HG02884 (cell line): ENCODE data around the gene PHEX.

Experiments
- ATAC-seq: cut with Tn5 transposase; IDR thresholded peaks from one replicate; pipeline ENCODE4 v1.9.1; 2021; ENCODE audit warnings: mild to moderate bottlenecking, moderate library complexity; ENCODE audit not compliant: unreplicated experiment

PHEX gene

DNA sequence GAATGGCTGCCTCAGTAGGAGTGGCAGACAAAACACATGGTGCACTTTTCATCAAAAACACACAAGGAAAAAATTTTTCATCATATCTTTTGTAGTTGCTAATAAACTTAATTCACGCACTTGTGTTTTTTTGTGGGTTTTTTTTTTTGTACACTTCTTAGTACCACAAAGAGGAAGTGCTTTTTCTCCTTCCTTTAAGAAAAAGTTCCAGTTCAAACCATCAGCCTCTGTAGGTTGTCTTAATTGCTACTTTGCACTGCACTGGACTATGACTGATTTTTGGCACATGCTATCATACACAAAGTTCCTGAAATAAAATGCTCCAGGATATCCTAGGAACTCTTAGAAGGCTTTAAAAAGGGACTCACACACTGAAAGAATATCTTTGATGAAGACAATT, at the start of gene PHEX:
TSS of gene PHEX (plus strand) at position 242 of the 400 bp plus-strand sequence. CDS start 681 bp downstream, outside the sequence.
- ATAC-seq, result no peak

DNA sequence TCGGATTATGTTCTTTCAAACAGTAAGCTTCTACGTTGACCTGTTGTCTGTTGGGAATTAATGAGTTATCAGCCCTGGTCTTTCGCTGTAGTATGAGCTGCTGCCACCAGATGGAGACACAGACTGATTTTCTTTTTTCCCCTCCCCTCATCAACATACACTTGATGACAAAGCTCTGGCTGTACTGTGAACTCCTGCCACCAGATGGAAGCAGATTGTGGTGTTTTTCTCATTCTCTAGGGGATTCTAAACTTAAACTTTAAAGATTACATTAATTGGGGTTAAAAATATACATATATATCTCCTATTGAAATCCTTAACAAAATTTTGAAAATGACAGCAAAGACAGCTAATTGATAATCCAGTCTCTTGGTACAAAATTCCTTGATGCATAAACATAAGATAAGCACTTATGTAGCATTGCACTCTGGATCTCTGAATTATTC, 46.8 kb upstream of the PHEX start:
- peak; percentile 77 for ATAC-seq

DNA sequence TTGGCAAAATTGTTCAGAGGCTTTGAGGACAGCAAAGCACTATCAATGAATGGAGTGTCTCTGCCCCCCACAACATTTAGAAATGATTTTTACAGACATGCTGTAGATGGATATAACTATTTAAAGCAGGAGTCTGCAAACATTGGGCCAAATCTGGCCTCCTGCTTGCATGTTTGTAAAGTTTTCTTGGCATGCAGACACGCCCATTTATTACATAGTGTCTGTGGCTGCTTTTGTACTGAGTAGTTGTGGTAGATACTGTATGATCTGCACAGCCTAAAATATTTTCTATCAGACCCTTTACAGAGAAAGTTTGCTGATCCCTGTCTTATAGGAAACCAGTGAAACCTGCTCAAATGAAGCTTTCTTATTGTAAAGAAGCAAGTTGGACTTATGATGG, 45.5 kb upstream of the PHEX start:
- ATAC-seq, result no peak

DNA sequence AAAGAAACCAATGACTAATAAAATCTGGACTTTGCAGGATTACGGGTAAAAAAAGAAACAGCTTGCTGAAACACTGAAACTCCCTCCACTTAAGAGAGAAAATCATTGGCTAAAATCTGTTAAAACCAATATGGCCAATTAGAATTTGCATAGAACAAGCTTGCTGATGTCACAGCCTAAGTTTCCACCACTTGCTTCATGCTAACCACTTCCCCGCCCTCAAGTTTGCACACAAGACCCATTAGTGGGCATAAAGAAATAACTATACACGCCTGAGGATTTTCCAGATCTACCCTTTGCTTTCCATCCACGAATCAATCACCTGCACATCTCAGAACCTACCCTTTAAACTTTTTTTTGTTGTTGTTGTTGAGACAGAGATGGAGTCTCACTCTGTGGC, 42.7 kb upstream of the PHEX start:
- ATAC-seq, result peak; percentile 40

DNA sequence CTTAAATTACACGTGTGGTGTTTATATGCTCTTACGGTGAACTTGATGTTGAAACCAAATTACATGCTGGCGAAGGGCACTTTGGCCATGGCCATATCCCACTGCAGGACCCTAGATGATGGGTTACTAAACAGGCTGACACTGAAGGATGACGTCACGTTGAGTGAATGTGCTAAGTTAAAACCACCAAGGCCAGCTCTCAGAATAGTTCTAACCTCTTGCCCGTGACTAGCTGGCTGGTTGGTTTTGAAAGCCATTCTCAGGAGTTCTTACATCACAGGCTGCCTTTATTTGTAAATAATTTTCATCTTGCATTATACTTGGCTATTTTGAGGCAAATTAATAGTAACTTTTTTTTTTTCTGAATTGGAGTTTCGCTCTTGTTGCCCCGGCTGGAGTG, 41.3 kb upstream of the PHEX start:
- ATAC-seq, result no peak

DNA sequence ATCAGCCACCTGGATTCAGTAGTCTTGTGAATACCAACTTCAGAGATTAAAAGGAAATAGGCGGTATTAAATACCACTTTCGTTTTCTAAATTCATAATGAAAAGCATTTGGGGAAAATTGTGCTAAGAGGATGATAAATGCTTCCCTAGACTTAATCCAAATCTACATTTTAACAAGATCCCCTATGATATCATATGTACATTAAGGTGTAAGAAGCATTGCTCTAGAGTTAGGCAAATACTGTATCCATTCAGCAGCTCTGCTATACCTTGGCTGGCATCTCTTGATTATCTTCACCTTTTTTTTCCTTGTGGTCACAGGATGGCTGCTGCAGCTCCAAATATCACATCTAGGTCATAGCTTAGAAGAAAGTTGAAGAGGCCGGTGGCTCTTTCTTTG, 40.6 kb upstream of the PHEX start:
- no peak for ATAC-seq

- peak; percentile 88 for ATAC-seq
Observed at GRCh38 chrX:21993265-21993664, 38.9 kb upstream of the PHEX start.

GRCh38 chrX:21996872-21997455, 35.2 kb upstream of the PHEX start:
- ATAC-seq, result no peak

DNA sequence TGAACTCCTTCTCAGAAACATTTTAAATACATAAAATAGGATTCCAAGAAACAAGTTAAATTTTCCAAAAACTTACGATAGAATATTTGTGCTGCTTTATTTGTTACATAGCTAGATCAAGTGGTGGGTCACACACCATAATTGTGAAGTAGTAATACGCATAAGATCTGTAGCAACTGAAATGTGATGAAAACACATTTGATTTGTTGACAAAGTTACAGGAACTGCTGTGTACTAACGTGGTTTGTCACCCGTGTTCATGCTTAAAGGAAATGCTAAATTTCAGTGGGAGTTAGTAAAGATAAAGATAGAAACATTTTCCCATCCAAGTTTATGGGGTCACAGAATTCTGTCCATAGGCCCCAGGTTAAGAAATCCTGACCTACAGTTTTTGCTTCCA, 34.1 kb upstream of the PHEX start:
- ATAC-seq, result no peak

GRCh38 chrX:22004866-22005265, 27.3 kb upstream of the PHEX start:
- no peak for ATAC-seq

GRCh38 chrX:22012051-22012450, 20.1 kb upstream of the PHEX start:
- ATAC-seq, result no peak

DNA sequence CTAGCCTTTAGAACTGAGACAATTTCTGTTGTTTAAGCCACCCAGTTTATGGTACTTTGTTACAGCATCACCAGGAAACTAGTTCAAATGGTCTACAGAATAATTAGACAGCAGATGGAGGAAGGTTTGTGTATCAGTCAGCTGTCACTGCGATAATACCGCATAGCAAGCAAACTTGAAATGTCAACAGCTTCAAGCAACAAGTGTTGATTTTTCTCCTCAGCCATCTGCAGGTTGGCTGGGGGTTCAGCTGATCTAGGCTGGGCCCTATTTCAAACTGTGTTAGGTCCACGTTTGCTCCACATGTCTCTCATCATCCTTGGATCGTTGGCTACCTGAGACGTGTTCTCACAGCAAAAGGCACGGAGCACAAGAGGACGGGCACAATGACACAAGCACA, 19.2 kb upstream of the PHEX start:
- ATAC-seq, result no peak

DNA sequence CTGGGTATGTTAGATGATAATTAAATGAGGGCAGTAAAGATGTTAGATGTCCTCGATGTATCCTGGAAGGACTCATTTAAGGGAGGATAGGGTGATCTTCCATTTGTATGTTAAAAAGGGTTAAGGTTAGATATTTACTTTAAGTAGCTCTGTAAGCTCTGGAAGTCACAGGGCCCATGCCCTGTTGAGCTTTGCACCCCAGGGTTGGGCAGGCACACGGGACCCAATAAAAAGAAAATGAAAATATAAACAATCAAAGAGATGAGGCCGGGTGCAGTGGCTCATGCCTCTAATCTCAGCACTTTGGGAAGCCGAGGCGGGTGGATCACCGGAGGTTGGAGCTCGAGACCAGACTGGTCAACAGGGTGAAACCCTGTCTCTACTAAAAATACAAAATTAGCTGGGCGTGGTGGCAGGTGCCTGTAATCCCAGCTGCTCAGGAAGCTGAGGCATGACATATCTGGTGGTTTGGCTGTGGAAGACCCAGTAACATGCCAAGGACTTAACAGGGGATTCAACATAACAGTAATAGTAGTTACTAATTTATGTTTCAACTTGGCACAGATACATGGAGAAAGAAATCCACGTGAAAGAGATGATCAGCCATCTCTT, 16.9 kb upstream of the PHEX start:
- ATAC-seq, result no peak

GRCh38 chrX:22021751-22022324, 10.3 kb upstream of the PHEX start:
- ATAC-seq, result no peak

- ATAC-seq, result no peak
Observed at GRCh38 chrX:22024577-22024976, 7.5 kb upstream of the PHEX start.

DNA sequence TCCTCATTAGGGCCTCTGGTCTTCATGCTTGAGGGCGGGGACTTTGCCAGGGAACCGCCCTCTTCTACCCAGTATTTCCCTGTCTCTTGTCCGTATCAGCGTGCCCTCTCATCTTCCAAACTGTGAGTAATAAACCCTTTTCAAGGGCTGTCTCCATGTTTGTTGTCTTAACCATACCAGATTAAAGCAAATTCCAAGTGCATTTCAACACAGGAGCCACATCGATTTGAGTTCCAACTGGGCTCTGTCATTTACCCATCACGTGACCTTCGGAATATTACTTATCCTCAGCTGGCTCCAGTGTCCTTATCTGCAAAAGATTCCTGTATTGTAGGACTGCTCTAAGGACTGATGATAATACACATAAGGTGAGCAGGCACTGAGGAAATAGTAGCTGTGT, 6.4 kb upstream of the PHEX start:
- ATAC-seq, result no peak

DNA sequence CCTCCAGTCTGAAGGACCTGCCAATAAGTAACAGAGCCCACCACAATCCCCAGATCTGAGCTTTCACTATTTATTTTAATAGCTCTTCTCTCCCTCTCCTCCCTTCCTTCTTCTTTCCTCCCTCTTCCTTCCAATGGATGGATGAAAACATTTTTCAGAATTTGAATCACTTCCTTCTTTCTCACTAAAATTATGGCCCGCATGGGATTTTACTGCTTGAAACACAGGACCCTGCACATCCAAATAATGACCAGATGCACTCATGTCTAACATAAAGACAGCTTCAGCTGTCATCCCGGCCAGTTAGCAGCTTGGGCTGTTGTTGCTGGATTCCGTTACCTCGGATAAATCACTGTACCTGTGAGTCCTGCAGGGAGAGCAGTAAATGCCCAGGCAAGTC, 5.4 kb upstream of the PHEX start:
- no peak for ATAC-seq

GRCh38 chrX:22032506-22032905, 381 bp downstream of the PHEX start:
- no peak for ATAC-seq

GRCh38 chrX:22033818-22034217, 1.7 kb downstream of the PHEX start:
- no peak for ATAC-seq

DNA sequence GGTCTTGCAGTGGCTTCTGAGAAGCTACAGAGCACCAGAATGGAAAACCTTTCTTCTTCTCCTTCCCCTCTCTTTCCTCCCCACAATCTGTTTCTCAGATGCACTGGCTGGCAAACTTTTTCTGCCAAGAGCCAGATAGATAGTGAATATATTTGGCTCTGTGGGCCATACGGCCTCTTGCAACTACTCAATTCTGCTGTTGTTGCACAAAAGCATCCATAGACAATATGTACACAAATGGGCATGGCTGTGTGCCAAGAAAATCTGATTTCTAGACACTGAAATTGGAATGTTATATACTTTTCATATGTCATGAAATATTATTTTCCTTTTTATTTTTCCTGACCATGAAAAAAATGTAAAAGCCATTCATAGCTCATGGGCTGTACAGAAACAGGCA, 3.1 kb downstream of the PHEX start:
- ATAC-seq, result no peak

- no peak for ATAC-seq
Observed at GRCh38 chrX:22037225-22037624, 5.1 kb downstream of the PHEX start.

- ATAC-seq, result no peak
Observed at GRCh38 chrX:22037911-22038537, 5.9 kb downstream of the PHEX start.
